ENCODE results near the gene NTM.

NTM gene

GRCh38 chr11:131833366-131833765 lies 463.0 kb downstream of the NTM start:
- Histone ChIP-seq H3K4me3 (ENCODE audit: low read length in 2 of 2) (no peak overlapping the region), H3K36me3 (ENCODE audit: control insufficient read depth in 2 of 2, insufficient read depth in 2 of 2, low read length in 2 of 2) (no peaks in the 10 kb centered on the region), H3K27ac (ENCODE audit: low read length) (no peak overlapping the region)

GRCh38 chr11:131837562-131837961 lies 467.1 kb downstream of the NTM start:
- Histone ChIP-seq H3K27me3 (ENCODE audit: control insufficient read depth in 1 of 2, insufficient read depth in 2 of 2, low read length in 2 of 2) (no peaks in the 10 kb centered on the region), H3K9ac (ENCODE audit: low read length in 2 of 2) (no peak overlapping the region), H3K27ac (ENCODE audit: low read length) (no peak overlapping the region), H3K36me3 (ENCODE audit: control insufficient read depth in 2 of 2, insufficient read depth in 2 of 2, low read length in 2 of 2) (no peaks in the 10 kb centered on the region), H3K4me1 (ENCODE audit: control insufficient read depth, insufficient read depth, low read length) (no peaks in the 10 kb centered on the region), H3K4me3 (ENCODE audit: low read length in 2 of 2) (no peak overlapping the region), H3K9me3 (ENCODE audit: control insufficient read depth in 2 of 2, low read length in 2 of 2) (no peaks in the 10 kb centered on the region)

More at GRCh38 chr11:131833366-131833765, 463.0 kb downstream of the NTM start:
- Histone ChIP-seq H3K9me3 (ENCODE audit: control insufficient read depth in 2 of 2, low read length in 2 of 2) (no peaks in the 10 kb centered on the region), H3K27me3 (ENCODE audit: control insufficient read depth in 1 of 2, insufficient read depth in 2 of 2, low read length in 2 of 2) (no peaks in the 10 kb centered on the region), H3K4me1 (ENCODE audit: control insufficient read depth, insufficient read depth, low read length) (no peaks in the 10 kb centered on the region), H3K9ac (ENCODE audit: low read length in 2 of 2) (no peak overlapping the region)

GRCh38 chr11:131838016-131838415 lies 467.6 kb downstream of the NTM start:
- Histone ChIP-seq H3K4me3 (ENCODE audit: low read length in 2 of 2) (no peak overlapping the region), H3K27ac (ENCODE audit: low read length) (no peak overlapping the region), H3K4me1 (ENCODE audit: control insufficient read depth, insufficient read depth, low read length) (no peaks in the 10 kb centered on the region), H3K9ac (ENCODE audit: low read length in 2 of 2) (no peak overlapping the region), H3K27me3 (ENCODE audit: control insufficient read depth in 1 of 2, insufficient read depth in 2 of 2, low read length in 2 of 2) (no peaks in the 10 kb centered on the region), H3K9me3 (ENCODE audit: control insufficient read depth in 2 of 2, low read length in 2 of 2) (no peaks in the 10 kb centered on the region), H3K36me3 (ENCODE audit: control insufficient read depth in 2 of 2, insufficient read depth in 2 of 2, low read length in 2 of 2) (no peaks in the 10 kb centered on the region)

- H3K27ac ChIP-seq (ENCODE audit: low read length), result no peak overlapping the region
- no peaks in the 10 kb centered on the region for H3K4me1 ChIP-seq (ENCODE audit: control insufficient read depth, insufficient read depth, low read length)
- H3K4me3 ChIP-seq (ENCODE audit: low read length in 2 of 2), result no peak overlapping the region
- no peaks in the 10 kb centered on the region for H3K27me3 ChIP-seq (ENCODE audit: control insufficient read depth in 1 of 2, insufficient read depth in 2 of 2, low read length in 2 of 2)
- no peaks in the 10 kb centered on the region for H3K36me3 ChIP-seq (ENCODE audit: control insufficient read depth in 2 of 2, insufficient read depth in 2 of 2, low read length in 2 of 2)
- H3K9ac ChIP-seq (ENCODE audit: low read length in 2 of 2), result no peak overlapping the region
- no peaks in the 10 kb centered on the region for H3K9me3 ChIP-seq (ENCODE audit: control insufficient read depth in 2 of 2, low read length in 2 of 2)
Observed at GRCh38 chr11:131839326-131839725, 468.9 kb downstream of the NTM start.

GRCh38 chr11:131840545-131840944 lies 470.1 kb downstream of the NTM start:
- no peak overlapping the region for H3K9ac ChIP-seq (ENCODE audit: low read length in 2 of 2)
- no peak overlapping the region for H3K4me3 ChIP-seq (ENCODE audit: low read length in 2 of 2)
- no peaks in the 10 kb centered on the region for H3K4me1 ChIP-seq (ENCODE audit: control insufficient read depth, insufficient read depth, low read length)
- no peaks in the 10 kb centered on the region for H3K36me3 ChIP-seq (ENCODE audit: control insufficient read depth in 2 of 2, insufficient read depth in 2 of 2, low read length in 2 of 2)
- no peaks in the 10 kb centered on the region for H3K27me3 ChIP-seq (ENCODE audit: control insufficient read depth in 1 of 2, insufficient read depth in 2 of 2, low read length in 2 of 2)
- H3K9me3 ChIP-seq (ENCODE audit: control insufficient read depth in 2 of 2, low read length in 2 of 2), result no peaks in the 10 kb centered on the region
- no peak overlapping the region for H3K27ac ChIP-seq (ENCODE audit: low read length)

GRCh38 chr11:131841028-131841427 lies 470.6 kb downstream of the NTM start:
- H3K9ac ChIP-seq (ENCODE audit: low read length in 2 of 2), result no peak overlapping the region
- H3K9me3 ChIP-seq (ENCODE audit: control insufficient read depth in 2 of 2, low read length in 2 of 2), result no peaks in the 10 kb centered on the region
- H3K27me3 ChIP-seq (ENCODE audit: control insufficient read depth in 1 of 2, insufficient read depth in 2 of 2, low read length in 2 of 2), result no peaks in the 10 kb centered on the region
- no peaks in the 10 kb centered on the region for H3K4me1 ChIP-seq (ENCODE audit: control insufficient read depth, insufficient read depth, low read length)
- H3K27ac ChIP-seq (ENCODE audit: low read length), result no peak overlapping the region
- no peaks in the 10 kb centered on the region for H3K36me3 ChIP-seq (ENCODE audit: control insufficient read depth in 2 of 2, insufficient read depth in 2 of 2, low read length in 2 of 2)
- H3K4me3 ChIP-seq (ENCODE audit: low read length in 2 of 2), result no peak overlapping the region

- no peaks in the 10 kb centered on the region for H3K9me3 ChIP-seq (ENCODE audit: control insufficient read depth in 2 of 2, low read length in 2 of 2)
- no peak overlapping the region for H3K9ac ChIP-seq (ENCODE audit: low read length in 2 of 2)
- H3K27me3 ChIP-seq (ENCODE audit: control insufficient read depth in 1 of 2, insufficient read depth in 2 of 2, low read length in 2 of 2), result peaks cover 0 to 4% of the 10 kb centered on the region in 2 donors
- no peak overlapping the region for H3K4me3 ChIP-seq (ENCODE audit: low read length in 2 of 2)
- H3K4me1 ChIP-seq (ENCODE audit: control insufficient read depth, insufficient read depth, low read length), result no peaks in the 10 kb centered on the region
- H3K36me3 ChIP-seq (ENCODE audit: control insufficient read depth in 2 of 2, insufficient read depth in 2 of 2, low read length in 2 of 2), result no peaks in the 10 kb centered on the region
- no peak overlapping the region for H3K27ac ChIP-seq (ENCODE audit: low read length)
Observed at GRCh38 chr11:131841925-131842635, 471.7 kb downstream of the NTM start.

- Histone ChIP-seq H3K4me3 (ENCODE audit: low read length in 2 of 2) (no peak overlapping the region), H3K9me3 (ENCODE audit: control insufficient read depth in 2 of 2, low read length in 2 of 2) (no peaks in the 10 kb centered on the region), H3K4me1 (ENCODE audit: control insufficient read depth, insufficient read depth, low read length) (no peaks in the 10 kb centered on the region), H3K36me3 (ENCODE audit: control insufficient read depth in 2 of 2, insufficient read depth in 2 of 2, low read length in 2 of 2) (no peaks in the 10 kb centered on the region), H3K9ac (ENCODE audit: low read length in 2 of 2) (no peak overlapping the region), H3K27ac (ENCODE audit: low read length) (no peak overlapping the region), H3K27me3 (ENCODE audit: control insufficient read depth in 1 of 2, insufficient read depth in 2 of 2, low read length in 2 of 2) (peaks cover 3 to 7% of the 10 kb centered on the region in 2 donors)
Observed at GRCh38 chr11:131845255-131845654, 474.8 kb downstream of the NTM start.

GRCh38 chr11:131849485-131849884 lies 479.1 kb downstream of the NTM start:
- no peaks in the 10 kb centered on the region for H3K36me3 ChIP-seq (ENCODE audit: control insufficient read depth in 2 of 2, insufficient read depth in 2 of 2, low read length in 2 of 2)
- no peak overlapping the region for H3K4me3 ChIP-seq (ENCODE audit: low read length in 2 of 2)
- H3K27ac ChIP-seq (ENCODE audit: low read length), result no peak overlapping the region
- H3K4me1 ChIP-seq (ENCODE audit: control insufficient read depth, insufficient read depth, low read length), result no peaks in the 10 kb centered on the region
- H3K9me3 ChIP-seq (ENCODE audit: control insufficient read depth in 2 of 2, low read length in 2 of 2), result no peaks in the 10 kb centered on the region
- H3K9ac ChIP-seq (ENCODE audit: low read length in 2 of 2), result no peak overlapping the region
- peaks cover 4 to 7% of the 10 kb centered on the region in 2 donors for H3K27me3 ChIP-seq (ENCODE audit: control insufficient read depth in 1 of 2, insufficient read depth in 2 of 2, low read length in 2 of 2)

- Histone ChIP-seq H3K4me1 (ENCODE audit: control insufficient read depth, insufficient read depth, low read length) (no peaks in the 10 kb centered on the region), H3K9ac (ENCODE audit: low read length in 2 of 2) (no peak overlapping the region)
Observed at GRCh38 chr11:131850507-131850906, 480.1 kb downstream of the NTM start.

GRCh38 chr11:131851964-131852755 lies 481.7 kb downstream of the NTM start:
- peaks cover 3 to 4% of the 10 kb centered on the region in 2 donors for H3K27me3 ChIP-seq (ENCODE audit: control insufficient read depth in 1 of 2, insufficient read depth in 2 of 2, low read length in 2 of 2)
- H3K9me3 ChIP-seq (ENCODE audit: control insufficient read depth in 2 of 2, low read length in 2 of 2), result no peaks in the 10 kb centered on the region
- H3K27ac ChIP-seq (ENCODE audit: low read length), result no peak overlapping the region
- no peaks in the 10 kb centered on the region for H3K4me1 ChIP-seq (ENCODE audit: control insufficient read depth, insufficient read depth, low read length)
- H3K36me3 ChIP-seq (ENCODE audit: control insufficient read depth in 2 of 2, insufficient read depth in 2 of 2, low read length in 2 of 2), result no peaks in the 10 kb centered on the region
- H3K4me3 ChIP-seq (ENCODE audit: low read length in 2 of 2), result no peak overlapping the region
- no peak overlapping the region for H3K9ac ChIP-seq (ENCODE audit: low read length in 2 of 2)

More at GRCh38 chr11:131850507-131850906, 480.1 kb downstream of the NTM start:
- H3K4me3 ChIP-seq (ENCODE audit: low read length in 2 of 2), result no peak overlapping the region
- peaks cover 4 to 7% of the 10 kb centered on the region in 2 donors for H3K27me3 ChIP-seq (ENCODE audit: control insufficient read depth in 1 of 2, insufficient read depth in 2 of 2, low read length in 2 of 2)
- H3K36me3 ChIP-seq (ENCODE audit: control insufficient read depth in 2 of 2, insufficient read depth in 2 of 2, low read length in 2 of 2), result no peaks in the 10 kb centered on the region
- no peaks in the 10 kb centered on the region for H3K9me3 ChIP-seq (ENCODE audit: control insufficient read depth in 2 of 2, low read length in 2 of 2)
- no peak overlapping the region for H3K27ac ChIP-seq (ENCODE audit: low read length)
